ENCODE results near the gene BLACAT1. TPM values are rescaled to one million over a fixed set of nuclear protein-coding genes. Genes with fewer than 3 reads are reported as not detected.

The BLACAT1 gene
- total and polyA plus RNA-seq, 2 of the 13 experiments (the other 11 are each of a cell fraction or from before 2014, with no cell fraction given): 1.2 to 2.8 TPM

DNA sequence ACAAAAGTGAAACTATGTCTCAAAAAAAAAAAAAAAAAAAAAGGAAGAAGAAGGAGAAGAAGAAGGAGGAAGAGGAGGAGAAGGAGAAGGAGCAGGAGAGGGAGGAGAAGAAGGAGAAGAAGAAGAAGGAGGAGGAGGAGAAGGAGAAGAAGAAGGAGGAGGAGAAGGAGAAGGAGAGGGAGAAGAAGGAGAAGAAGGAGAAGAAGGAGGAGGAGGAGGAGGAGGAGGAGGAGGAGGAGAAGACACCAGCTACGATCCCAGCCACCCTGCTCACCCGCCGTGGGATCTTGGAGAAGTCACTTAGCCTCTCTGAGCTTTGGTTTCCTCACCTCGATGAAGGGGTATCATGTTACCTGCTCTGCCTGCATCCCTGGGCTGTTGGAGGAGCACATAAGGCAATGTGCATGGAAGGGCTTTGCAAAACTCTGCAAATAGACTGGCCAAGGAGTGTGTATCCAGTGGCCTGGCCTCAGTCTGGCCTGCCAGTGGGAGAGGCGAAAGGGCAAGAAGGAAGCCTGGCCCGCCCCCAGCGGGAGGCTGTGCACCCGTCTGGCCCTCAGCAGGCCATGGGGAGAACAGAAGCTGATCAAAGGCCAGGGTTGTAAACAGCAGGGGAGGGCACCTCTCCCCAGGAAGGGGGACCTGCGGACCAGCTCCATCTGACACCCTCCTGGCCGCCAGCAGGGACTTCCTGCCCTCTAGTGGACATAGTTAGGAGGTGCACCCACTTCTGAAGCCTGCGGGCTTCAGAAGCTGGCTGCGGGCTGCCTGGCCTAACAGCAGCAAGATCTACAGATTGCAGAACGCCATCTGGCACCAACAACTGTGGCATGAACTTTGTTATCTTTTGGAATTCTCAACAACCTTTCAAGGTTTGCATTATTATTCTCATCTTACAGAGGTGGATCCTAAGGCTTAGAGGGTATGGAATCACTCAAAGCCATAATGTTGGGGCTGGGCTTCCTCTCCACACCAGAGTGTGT is 29.4 kb upstream of the BLACAT1 start (continued):
- TF ChIP-seq ZNF510 (CRISPR knock-in tag; IDR thresholded peaks at IDR 0.05; ENCODE audit: low read depth) (no peak), SKI (IDR thresholded peaks at IDR 0.05; ENCODE audit: partially characterized antibody) (peak; percentile 89), ZNF678 (CRISPR knock-in tag; IDR thresholded peaks at IDR 0.05) (no peak), SMAD9 (CRISPR knock-in tag; IDR thresholded peaks at IDR 0.05) (no peak), DMAP1 (CRISPR knock-in tag; IDR thresholded peaks at IDR 0.05) (0 out of 2 replicates have a peak, but pooled peaks have one; percentile 27), MAFF (IDR thresholded peaks at IDR 0.05; ENCODE audit: low read depth, low read length) (no peak), ARHGAP35 (CRISPR knock-in tag; IDR thresholded peaks at IDR 0.05; ENCODE audit: borderline replicate concordance) (no peak), HNRNPUL1 (IDR thresholded peaks at IDR 0.05; ENCODE audit: low read depth, low read length) (no peak), GATA4 (IDR thresholded peaks at IDR 0.05; ENCODE audit: borderline replicate concordance, low read depth) (no peak), MAZ (IDR thresholded peaks at IDR 0.05; ENCODE audit: borderline replicate concordance, low read depth, low read length) (peak; percentile 90), MAZ (CRISPR knock-in tag; IDR thresholded peaks at IDR 0.05; ENCODE audit: low read depth) (peak; percentile 90), NCOA2 (CRISPR knock-in tag; IDR thresholded peaks at IDR 0.05) (peak; percentile 42; the same call in 1 of the 2 replicates), ZNF136 (CRISPR knock-in tag; IDR thresholded peaks at IDR 0.05; ENCODE audit: low read depth) (no peak)
- TF ChIP-seq, protein P1, sequence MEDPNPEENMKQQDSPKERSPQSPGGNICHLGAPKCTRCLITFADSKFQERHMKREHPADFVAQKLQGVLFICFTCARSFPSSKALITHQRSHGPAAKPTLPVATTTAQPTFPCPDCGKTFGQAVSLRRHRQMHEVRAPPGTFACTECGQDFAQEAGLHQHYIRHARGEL (CRISPR knock-in tag; IDR thresholded peaks at IDR 0.05): no peak
- TF ChIP-seq, protein P2, sequence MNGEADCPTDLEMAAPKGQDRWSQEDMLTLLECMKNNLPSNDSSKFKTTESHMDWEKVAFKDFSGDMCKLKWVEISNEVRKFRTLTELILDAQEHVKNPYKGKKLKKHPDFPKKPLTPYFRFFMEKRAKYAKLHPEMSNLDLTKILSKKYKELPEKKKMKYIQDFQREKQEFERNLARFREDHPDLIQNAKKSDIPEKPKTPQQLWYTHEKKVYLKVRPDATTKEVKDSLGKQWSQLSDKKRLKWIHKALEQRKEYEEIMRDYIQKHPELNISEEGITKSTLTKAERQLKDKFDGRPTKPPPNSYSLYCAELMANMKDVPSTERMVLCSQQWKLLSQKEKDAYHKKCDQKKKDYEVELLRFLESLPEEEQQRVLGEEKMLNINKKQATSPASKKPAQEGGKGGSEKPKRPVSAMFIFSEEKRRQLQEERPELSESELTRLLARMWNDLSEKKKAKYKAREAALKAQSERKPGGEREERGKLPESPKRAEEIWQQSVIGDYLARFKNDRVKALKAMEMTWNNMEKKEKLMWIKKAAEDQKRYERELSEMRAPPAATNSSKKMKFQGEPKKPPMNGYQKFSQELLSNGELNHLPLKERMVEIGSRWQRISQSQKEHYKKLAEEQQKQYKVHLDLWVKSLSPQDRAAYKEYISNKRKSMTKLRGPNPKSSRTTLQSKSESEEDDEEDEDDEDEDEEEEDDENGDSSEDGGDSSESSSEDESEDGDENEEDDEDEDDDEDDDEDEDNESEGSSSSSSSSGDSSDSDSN (CRISPR knock-in tag; IDR thresholded peaks at IDR 0.05): peak; percentile 84
- TF ChIP-seq, protein P3, sequence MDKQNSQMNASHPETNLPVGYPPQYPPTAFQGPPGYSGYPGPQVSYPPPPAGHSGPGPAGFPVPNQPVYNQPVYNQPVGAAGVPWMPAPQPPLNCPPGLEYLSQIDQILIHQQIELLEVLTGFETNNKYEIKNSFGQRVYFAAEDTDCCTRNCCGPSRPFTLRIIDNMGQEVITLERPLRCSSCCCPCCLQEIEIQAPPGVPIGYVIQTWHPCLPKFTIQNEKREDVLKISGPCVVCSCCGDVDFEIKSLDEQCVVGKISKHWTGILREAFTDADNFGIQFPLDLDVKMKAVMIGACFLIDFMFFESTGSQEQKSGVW (CRISPR knock-in tag; IDR thresholded peaks at IDR 0.05; ENCODE audit: borderline replicate concordance): no peak
- TF ChIP-seq, protein P4, sequence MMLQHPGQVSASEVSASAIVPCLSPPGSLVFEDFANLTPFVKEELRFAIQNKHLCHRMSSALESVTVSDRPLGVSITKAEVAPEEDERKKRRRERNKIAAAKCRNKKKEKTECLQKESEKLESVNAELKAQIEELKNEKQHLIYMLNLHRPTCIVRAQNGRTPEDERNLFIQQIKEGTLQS (CRISPR knock-in tag; IDR thresholded peaks at IDR 0.05): no peak
- TF ChIP-seq, protein P5, sequence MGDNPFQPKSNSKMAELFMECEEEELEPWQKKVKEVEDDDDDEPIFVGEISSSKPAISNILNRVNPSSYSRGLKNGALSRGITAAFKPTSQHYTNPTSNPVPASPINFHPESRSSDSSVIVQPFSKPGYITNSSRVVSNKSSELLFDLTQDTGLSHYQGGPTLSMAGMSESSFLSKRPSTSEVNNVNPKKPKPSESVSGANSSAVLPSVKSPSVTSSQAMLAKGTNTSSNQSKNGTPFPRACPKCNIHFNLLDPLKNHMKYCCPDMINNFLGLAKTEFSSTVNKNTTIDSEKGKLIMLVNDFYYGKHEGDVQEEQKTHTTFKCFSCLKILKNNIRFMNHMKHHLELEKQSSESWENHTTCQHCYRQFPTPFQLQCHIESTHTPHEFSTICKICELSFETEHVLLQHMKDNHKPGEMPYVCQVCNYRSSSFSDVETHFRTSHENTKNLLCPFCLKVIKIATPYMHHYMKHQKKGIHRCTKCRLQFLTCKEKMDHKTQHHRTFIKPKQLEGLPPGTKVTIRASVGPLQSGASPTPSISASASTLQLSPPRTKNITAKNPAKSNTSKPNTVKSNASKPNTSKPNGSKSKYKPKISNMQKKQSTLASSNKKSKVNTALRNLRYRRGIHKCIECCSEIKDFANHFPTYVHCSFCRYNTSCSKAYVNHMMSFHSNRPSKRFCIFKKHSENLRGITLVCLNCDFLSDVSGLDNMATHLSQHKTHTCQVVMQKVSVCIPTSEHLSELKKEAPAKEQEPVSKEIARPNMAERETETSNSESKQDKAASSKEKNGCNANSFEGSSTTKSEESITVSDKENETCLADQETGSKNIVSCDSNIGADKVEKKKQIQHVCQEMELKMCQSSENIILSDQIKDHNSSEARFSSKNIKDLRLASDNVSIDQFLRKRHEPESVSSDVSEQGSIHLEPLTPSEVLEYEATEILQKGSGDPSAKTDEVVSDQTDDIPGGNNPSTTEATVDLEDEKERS (CRISPR knock-in tag; IDR thresholded peaks at IDR 0.05): 0 out of 2 replicates have a peak, but pooled peaks have one; percentile 42
- TF ChIP-seq, protein P6, sequence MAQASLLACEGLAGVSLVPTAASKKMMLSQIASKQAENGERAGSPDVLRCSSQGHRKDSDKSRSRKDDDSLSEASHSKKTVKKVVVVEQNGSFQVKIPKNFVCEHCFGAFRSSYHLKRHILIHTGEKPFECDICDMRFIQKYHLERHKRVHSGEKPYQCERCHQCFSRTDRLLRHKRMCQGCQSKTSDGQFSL (CRISPR knock-in tag; IDR thresholded peaks at IDR 0.05): peak; percentile 51; the same call in 1 of the 2 replicates
- TF ChIP-seq, protein P7, sequence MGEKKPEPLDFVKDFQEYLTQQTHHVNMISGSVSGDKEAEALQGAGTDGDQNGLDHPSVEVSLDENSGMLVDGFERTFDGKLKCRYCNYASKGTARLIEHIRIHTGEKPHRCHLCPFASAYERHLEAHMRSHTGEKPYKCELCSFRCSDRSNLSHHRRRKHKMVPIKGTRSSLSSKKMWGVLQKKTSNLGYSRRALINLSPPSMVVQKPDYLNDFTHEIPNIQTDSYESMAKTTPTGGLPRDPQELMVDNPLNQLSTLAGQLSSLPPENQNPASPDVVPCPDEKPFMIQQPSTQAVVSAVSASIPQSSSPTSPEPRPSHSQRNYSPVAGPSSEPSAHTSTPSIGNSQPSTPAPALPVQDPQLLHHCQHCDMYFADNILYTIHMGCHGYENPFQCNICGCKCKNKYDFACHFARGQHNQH (CRISPR knock-in tag; IDR thresholded peaks at IDR 0.05): peak; percentile 66; the same call in 1 of the 2 replicates

All from HepG2 (cell line).